AG04450 (cell line): ENCODE measurements around the gene CALHM3. TPM values are rescaled to one million over a fixed set of nuclear protein-coding genes. Genes with fewer than 3 reads are reported as not detected.

Experiments
- CTCF ChIA-PET: fragments of 300-600, 350-600 bp; formaldehyde crosslinking; extraction: SDS; loops from one replicate; lab custom pipeline; 2022; ENCODE audit warnings: antibody characterized with exemption, inconsistent platforms; lab: Charles Lee
- POLR2A ChIA-PET: fragments of 350-600 bp; formaldehyde crosslinking; extraction: SDS; loops from one replicate; lab custom pipeline; 2021; ENCODE audit warnings: antibody characterized with exemption, inconsistent platforms; lab: Yijun Ruan, JAX
- DNase-seq: peaks from one replicate; pipeline ENCODE4 v3.0.0-alpha.2; 2011; ENCODE audit warnings: low read depth, low spot score
- H3K27ac ChIP-seq: one replicate; pipeline ENCODE4 v1.5.1; 2012; ENCODE audit warnings: low read depth, low read length, control low read depth
- H3K27me3 ChIP-seq: one replicate; pipeline ENCODE4 v1.6.0; 2012; ENCODE audit warnings: low read length; ENCODE audit not compliant: control insufficient read depth, insufficient read depth
- H3K4me3 ChIP-seq: 2 replicates; pipeline ENCODE4 v1.5.1; 2011; ENCODE audit warnings: mild to moderate bottlenecking, low read depth, low read length, control low read depth
- H3K9me3 ChIP-seq: 2 replicates; pipeline ENCODE4 v1.5.1; 2012; ENCODE audit warnings: low read length; ENCODE audit not compliant: control insufficient read depth, insufficient read depth
- CTCF ChIP-seq: IDR thresholded peaks from 2 replicates; pipeline ENCODE4 v1.5.1; 2011; ENCODE audit warnings: low read depth, low read length, control low read depth, inconsistent platforms
- polyA plus RNA-seq: library from polyadenylated mRNA; depleted of rRNA; stranded (reverse); fragments of >200 nt; gene quantifications from 2 replicates; pipeline ENCODE4 v1.2.3, GENCODE V29; 2011

The CALHM3 gene
- polyA plus RNA-seq, 1 experiment: not detected

- Histone ChIP-seq H3K4me3 (no peak overlapping the region), H3K27ac (no peak overlapping the region), H3K27me3 (peaks cover 11% of the 10 kb centered on the region), H3K9me3 (peaks cover 7% of the 10 kb centered on the region; the same call in 1 of the 2 replicates)
- TF ChIP-seq CTCF: no peak
- ChIA-PET POLR2A (no interaction called here), CTCF (no interaction called here)
- DNase-seq: no peak
These were observed 40.8 kb upstream of the CALHM3 start for GRCh38 chr10:103519798-103520197.

GRCh38 chr10:103517234-103518085, 38.4 kb upstream of the CALHM3 start:
- Histone ChIP-seq H3K9me3 (peaks cover 7% of the 10 kb centered on the region), H3K27me3 (peaks cover 22% of the 10 kb centered on the region), H3K4me3 (no peak overlapping the region), H3K27ac (no peak overlapping the region)
- ChIA-PET CTCF (interaction anchor here (0.7 kb wide), 1 partner anchor 169 kb away, joined by 3 read pairs; no protein-coding TSS in a partner anchor), POLR2A (no interaction called here)
- DNase-seq: no peak
- no peak for TF ChIP-seq CTCF

GRCh38 chr10:103514244-103514643, 35.2 kb upstream of the CALHM3 start:
- TF ChIP-seq CTCF: no peak
- CTCF ChIA-PET: no interaction called here
- H3K4me3 ChIP-seq: no peak overlapping the region
- no peak for DNase-seq
- H3K9me3 ChIP-seq: peaks cover 3% of the 10 kb centered on the region; the same call in 1 of the 2 replicates
- POLR2A ChIA-PET: no interaction called here
- H3K27me3 ChIP-seq: peaks cover 47% of the 10 kb centered on the region
- H3K27ac ChIP-seq: no peak overlapping the region

GRCh38 chr10:103513380-103514060, 34.5 kb upstream of the CALHM3 start:
- TF ChIP-seq CTCF: no peak
- Histone ChIP-seq H3K27ac (no peak overlapping the region), H3K9me3 (peaks cover 3% of the 10 kb centered on the region; the same call in 1 of the 2 replicates), H3K4me3 (no peak overlapping the region), H3K27me3 (peaks cover 52% of the 10 kb centered on the region)
- DNase-seq: no peak
- CTCF ChIA-PET: no interaction called here
- POLR2A ChIA-PET: no interaction called here
